Stimulated activated CD4-positive, alpha-beta T cell treated with anti-CD3 and anti-CD28 coated beads, TNF-alpha, amount 100 ng/mL, for 4 hours (primary cell): ENCODE measurements around the gene GJD4.

ENCODE experiments used
- DNase-seq, 3 experiments: peaks; one replicate each; pipeline ENCODE4 v3.0.0-alpha.2; 2020; ENCODE audit warnings: low read depth in 3 of 3

The GJD4 gene

DNA sequence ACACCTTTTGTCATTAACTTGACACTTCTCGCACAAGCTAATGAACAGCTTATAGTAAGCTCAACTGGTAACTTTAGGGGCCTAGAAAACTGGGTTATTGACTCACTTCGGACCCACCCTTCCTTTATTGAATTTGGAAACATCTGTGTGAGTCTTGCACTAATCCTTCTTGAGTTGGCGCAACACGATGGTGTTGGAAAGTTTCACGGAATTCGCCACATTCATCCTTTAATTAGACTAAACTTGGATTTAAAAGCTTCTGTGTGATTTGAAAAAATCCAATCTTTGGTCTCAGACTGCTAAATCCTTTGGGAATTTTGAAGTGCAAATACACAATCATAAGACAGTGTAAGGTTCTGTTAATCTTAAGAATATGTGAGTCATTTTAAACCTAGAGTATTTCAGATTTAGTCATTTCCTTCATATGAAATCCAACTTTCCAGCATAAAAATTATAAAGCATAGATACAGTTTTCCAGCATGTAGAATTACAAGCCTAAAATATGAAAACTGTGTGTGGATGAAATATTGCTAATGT is 21.9 kb downstream of the GJD4 start:
- DNase-seq, result no peak

DNA sequence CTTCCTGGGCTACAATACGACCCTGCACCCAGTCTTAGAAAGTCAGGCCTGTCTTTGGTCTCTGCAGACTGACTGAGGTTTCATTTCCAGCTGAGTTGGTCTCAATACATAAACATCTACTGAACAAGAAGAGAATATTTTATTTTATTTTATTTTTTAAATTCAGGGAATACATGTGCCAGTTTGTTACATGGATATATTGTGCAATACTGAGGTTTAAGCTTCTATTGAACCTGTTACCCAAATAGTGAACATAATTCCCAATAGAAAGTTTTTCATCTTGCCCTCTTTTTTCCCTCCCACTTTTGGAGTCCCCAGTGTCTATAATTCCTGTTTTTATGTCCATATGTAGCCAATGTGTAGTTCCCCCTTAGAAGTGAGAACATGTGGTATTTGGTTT is 26.3 kb downstream of the GJD4 start:
- no peak for DNase-seq

DNA sequence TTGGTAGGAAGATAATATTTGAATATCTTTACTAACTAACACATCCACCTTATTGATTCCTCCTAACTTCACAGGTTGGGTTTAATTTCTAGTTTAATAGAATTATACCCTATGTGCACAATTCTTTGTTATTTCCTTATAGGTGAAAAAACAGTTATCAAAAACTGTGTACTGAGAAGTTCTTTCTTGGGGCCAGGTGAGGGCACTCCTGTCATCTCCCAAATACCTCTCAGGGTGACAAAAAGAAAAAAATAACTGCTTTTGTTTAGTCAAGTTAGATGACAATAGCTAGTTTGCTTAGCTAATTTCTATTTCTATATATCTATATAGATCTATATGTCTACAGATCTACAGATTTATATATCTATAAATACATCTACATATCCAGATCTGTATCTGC is 26.9 kb downstream of the GJD4 start:
- no peak for DNase-seq

DNA sequence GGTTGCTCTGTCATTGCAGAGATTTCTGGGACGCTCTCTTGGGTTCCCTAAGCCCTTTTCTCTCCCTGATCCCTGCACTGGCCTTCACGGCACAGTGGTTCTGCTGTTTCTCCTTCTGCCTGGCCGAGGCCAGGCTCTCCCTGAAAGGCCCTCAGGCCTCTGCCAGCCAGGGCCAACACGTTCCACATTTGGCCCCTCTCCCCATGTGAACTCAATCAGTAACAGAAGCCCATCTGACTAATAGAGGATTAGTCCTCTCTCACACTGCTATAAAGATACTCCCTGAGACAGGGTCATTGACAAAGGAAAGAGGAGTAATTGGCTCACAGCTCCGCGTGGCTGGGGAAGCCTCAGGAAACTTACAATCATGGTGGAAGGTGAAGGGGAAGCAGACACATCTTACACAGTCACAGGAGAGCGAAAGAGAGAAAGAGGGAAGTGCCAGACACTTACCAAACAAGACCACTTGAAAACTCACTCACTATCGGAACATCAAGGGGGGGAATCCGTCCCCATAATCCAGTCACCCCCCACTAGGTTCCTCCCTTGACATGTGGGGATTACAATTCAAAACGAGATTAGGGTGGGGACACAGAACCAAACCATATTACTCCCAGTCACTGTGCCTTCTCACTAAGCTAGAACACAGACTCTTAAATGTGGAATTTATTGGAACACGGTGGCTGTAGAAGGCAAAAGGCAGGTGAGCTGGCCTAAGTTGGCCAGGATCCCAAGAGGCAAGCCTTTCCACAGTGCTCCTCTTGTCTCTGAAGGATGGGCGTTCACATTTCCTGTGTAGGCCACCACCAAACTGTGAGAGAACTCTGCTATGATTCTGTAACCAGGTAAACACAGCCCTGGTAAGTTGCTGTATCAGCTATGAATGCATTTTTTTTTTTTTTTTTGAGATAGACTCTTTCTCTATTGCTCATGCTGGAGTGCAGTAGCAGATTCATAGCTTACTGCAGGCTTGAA is 28.2 kb downstream of the GJD4 start:
- no peak for DNase-seq

DNA sequence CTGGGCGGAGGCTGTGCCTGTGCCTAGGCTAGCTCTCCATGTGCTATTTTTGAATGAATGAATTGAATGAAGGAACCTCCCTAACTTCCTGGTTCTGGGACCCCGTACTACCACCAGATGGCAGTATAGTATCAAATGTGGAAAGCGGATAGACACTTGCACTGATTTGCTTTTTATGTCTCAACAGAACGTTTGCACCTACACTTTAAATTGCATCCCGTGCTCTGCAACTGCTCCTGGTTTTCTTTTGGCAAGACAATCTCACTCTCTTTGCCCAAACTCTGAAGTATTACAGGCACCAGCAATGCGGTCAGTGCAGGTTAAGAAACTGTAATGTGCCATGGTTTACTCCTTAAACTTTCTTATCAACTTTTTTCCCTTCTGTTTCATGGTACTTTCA is 30.4 kb downstream of the GJD4 start:
- DNase-seq, result no peak

DNA sequence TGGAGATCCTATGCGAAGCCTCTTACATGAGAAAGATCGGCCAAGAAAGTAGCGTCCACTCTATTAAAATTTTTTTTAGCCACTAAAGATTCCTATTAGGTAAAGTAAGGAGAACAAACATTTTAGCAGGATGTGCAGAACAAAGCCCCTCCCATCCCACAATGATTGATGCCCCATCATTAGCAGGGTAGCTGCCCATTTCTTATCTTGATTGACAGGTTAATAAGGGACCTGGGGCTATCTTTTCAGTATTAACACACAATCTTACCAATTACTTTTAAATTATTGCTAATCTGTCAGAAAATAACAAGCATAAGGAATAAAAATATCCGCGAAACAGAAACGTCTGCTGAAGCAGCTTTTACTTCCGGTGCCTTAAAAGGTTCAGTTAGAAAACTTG is 31.8 kb downstream of the GJD4 start:
- no peak for DNase-seq

DNA sequence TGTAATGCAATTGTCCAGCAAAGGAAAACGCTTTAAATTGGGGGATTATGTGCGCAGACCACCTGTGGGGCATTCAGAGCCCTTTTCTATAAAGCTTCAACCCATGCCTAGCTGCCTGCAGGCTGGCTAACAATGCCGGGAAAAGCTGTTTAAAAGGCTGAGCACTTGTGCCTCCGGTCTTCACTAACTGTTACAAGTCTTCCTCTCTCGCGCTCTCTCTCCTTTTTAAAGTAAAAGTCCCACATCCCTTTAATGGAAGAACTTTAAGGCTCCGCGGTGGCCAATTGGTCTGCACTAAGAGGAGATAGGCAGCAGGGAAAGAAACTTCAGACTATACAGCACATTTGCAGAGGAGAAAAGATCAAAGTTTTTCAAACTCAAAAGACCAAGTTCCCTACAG is 32.3 kb downstream of the GJD4 start:
- no peak for DNase-seq

DNA sequence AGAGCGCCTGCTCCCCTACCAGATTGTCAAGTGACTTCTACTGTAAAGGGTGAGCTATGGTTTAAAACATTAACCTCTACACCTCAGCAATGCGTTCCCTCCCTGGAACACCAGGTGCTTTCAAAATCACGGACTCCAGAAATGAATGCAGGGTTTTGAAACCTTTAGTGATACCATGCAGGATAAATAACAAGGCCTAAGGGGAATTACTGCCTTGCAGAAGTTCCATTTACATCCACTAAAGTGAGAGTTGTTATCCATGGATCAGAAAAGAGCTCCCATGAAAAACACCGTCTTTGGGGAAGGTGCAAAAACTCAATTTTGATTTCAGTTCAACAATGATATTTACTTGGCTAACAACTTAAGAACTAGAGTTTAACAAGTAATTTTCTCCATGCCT is 33.0 kb downstream of the GJD4 start:
- no peak for DNase-seq

DNA sequence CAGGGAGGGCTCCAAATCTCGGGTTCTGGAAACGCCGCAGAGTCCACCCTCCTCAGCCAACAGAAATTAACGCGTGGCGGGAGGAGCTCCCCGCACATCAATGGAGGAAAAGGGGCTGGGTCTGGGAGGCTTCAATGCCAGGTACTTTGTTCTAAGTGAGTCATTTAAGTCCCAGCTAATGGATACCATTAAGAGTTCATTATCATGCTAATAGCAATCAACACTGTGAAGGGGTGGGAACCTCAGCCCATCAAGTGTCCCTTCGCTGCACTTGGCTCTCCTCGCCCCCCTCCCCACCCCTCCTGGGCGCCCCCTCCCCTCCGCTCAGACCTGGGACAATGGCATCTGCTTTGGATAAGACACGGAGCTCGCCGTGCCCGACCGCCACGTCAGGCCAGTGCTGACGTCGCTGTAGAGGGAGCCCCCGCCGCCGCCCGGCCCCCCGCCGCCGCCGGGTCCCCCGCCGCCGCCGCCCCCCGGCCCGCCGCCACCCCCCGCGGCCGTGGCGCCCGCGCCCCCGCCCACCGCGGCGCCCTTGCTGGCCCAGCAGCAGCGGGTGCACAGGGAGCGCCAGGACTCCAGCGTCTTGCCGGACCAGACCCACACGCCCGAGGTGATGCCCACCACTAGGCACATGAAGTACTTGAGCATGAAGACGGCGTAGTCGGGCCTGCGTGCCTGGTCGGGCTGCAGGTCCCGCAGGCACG is 34.0 kb downstream of the GJD4 start:
- DNase-seq, result no peak

DNA sequence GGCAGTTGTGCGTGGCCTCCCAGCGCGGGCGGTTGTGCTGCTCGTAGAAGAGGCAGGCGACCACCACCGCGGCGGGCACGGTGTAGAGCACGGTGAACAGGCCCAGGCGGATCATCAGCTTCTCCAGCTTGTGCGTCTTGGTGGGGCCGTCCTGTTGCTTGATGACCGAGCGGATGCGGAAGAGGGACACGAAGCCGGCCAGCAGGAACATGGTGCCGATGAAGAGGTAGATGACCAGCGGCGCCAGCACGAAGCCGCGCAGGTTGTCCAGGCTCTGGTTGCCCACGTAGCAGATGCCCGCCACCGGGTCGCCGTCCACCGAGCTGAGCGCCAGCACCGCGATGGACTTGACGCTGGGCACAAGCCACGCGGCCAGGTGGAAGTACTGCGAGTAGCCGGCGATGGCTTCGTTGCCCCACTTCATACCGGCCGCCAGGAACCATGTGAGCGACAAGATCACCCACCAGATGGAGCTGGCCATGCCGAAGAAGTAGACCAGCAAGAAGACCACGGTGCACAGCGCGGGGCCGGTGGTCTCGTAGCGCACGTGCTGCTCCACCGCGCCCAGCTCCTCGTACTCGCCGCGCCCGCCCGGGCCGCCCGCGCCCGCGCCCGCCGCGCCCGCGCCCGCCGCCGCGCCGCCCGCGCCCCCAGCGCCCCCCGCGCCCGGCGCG is 34.7 kb downstream of the GJD4 start:
- no peak for DNase-seq

DNA sequence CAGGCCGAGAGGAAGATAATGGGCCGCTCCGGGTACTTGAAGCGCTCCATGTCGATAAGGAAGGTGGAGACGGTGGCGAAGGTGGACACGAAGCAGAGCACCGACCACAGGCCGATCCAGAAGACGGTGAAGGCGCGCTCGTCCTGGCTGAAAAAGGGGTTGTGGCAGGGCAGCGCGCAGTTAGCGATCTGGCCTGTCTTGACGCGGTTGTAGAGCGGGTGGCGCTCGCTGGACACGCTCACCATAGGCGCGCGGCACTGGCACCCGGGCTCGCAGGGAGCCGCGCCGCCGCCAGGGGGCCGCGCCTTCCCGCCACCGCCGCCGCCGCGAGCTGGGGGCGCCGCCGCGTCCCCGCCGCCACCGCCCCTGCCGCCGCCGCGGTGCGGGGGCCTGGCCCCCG is 35.3 kb downstream of the GJD4 start:
- DNase-seq, result peak in 1 of 3 experiments; percentile 18

DNA sequence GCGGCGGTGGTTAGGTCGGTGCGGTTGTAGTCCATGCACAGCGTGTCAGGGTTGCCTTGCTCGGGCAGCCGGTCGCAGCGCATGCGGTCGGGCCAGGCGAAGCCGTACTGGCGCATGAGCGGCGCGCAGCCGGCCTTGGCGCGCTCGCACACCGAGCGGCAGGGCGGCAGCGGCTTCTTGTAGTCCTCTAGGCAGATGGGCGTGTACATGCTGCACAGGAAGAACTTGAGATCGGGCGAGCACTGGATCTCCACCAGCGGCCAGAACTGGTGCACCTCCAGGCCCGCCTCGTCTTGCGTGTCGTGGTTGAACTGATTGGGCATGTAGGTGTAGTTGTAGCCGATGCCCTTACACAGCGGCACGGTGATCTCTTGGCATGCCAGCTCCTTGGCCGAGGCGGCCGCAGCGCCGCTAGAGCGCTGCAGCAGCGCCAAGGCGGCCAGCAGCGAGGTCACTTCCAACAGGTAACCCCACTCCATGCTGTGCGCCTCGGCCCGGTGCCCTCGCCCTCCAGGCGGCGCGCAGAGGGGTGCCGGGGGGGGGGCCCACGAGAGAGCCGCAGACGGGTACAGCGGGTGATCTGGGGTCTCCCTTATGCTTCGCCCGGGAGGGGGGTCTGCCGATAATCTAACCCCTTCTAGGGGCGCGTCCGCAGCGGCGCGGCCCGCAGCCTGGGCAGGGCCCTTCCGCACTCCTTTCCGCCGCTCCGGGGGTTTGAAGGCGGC is 36.0 kb downstream of the GJD4 start:
- peak in 1 of 3 experiments; percentile 14 for DNase-seq

DNA sequence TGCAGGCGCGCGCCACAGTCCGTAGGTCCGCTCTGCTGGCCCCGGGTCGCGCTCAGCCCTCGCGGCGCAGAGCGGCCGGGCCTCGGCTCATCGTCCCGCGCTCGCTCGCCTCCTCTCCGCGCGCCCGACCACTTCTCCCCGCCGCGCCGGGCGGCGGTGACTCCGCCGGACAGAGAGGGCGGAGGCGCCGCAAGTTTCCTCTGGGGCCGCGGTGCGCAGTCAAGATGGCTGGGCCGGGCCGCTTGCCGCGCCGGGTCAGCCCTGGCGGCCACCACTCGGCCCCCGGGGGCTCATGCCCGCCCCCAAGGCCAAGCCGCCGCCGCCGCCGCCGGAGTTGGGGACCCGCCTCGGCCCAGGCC is 36.5 kb downstream of the GJD4 start:
- no peak for DNase-seq

DNA sequence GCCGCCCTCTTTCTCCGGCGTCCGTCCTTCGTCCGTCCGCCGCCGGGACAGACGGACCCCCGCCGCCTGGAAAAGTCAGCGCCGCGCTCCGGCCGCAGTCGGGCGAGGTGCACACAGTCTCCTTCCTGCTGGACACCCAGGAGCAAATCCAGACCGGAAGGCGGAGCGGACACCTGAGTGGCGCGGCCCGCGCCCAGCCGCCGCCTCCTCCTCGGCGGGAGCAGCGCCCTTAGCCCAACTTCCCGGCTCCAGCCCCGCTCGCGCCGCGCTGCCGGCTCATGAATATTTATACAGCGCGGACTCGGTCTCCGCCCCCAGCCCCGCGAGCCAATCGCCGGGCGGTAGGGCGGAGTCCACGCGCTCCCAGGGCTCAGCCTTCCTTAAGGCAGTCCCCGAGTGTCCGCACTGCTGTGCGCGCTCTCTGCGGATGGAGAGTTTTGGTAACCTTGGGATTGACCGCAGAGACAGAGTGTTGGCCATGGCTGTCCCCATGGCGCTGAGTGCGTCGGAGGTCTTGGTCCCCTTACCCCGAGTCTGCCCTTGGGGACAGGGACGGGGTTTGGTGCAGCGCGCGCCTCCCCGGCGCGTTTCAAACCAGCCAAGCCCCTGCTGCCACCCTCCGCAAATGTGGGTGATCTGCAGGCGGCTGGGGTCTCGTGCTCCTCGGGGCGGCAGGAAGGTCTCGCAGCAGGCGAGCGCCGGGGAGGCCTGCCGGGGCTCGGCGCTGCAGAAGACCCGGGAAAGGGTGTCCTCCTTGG is 37.1 kb downstream of the GJD4 start, which contains the start of gene FZD8:
TSS of gene FZD8 (minus strand) at position 262 of the 758 bp plus-strand sequence. CDS start 867 bp downstream, outside the sequence.
- peak; percentile 44 to 53 (median 53) for DNase-seq

DNA sequence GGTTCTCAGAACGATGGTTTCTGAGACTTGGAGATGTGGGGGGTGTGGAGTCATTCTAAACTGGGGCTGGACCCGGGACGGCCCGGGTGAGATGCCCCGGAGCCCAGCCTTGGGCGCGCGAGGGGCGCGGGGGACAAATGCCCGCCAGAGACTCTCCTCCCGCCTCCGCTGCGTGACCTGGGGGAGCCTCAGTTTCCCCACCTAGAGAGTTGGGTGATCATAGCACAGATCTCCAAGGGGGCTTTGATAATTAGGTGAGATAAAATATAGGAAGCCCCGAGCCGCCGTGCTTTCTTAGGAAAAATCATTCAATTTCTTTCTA is 37.6 kb downstream of the GJD4 start:
- no peak for DNase-seq

DNA sequence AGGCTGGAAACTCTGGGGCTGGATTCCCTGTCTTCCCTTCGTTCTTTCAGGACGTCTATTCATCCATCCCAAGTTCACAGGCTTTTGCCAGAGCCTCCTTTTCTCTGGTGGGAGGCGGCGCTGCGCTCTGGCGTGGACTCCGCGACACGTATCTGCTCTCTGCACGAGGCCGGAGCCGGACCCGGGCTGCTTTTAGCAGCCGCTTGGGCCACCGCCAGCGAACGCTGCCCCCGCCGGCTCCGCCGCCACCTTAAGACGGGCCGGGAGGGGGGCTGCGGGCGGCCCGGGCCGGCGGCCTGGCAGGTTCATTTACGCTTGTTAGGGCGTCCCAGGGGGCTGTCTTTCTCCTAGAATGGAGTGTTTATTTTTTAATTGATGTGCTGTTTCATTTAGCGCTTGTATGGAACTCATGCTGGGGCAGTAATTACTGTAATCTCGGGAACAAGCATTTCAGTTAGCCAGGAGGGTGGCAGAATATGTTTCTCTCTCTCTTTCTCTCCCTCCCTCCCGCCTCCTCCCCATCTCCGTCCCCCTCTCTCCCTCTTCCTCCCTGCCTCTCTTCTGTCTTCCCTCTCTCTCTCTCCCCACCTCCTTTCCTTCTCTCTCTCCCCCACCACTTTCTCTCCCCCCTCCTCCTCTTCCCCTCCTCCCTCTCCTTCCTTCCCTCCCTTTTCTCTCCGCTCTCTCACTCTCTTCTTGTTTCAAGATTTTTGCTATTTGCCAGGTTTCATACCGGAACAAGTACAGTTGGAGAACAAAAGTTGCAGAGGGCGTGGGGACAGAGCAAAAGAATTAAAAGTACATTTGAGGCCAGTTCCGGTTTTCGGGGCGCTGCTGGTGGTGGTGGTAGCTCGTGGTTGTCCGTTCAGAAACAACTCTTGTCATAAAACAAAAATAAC is 38.3 kb downstream of the GJD4 start:
- no peak for DNase-seq

DNA sequence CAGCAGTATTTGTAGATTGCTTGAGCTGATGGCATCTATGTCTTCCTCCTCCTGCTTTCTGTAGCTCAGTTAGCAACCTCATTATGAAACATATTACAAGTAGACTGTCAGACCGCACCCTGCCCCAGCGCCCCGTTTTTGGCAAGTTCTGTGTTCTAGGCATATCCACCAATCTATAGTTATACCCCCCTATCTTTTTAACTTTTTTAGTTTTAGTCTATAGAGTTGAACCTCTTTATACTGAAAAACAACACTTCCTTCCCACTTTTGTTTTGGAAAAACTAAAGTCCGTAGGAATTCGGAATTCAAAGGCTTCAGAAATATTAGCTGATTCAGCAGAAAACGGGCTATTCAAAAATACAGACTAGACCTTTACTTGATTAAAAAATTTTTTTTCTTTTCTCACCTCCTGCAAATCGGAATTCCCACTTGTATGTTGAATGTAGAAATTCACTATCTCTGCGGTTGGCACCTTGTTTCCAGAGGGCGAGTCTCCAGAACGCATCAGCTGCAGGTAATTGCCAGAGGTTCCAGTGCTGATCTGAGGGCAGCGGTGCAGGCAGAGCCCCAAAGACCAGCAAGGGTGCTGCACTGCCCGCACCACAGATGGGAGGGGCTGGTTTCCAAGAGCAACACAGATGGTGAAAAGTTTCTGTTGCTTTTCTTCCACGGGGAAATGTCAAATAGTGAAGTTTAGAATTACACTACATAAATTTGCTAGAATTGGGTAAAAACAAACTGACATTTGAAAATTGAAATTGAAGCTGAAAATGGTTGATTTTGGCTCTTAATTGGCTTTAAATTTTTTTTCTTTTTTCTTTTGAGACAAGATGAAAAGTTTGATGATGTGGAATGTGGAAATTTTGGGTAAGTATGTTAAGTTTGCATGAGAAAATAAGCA is 39.2 kb downstream of the GJD4 start:
- DNase-seq, result no peak

DNA sequence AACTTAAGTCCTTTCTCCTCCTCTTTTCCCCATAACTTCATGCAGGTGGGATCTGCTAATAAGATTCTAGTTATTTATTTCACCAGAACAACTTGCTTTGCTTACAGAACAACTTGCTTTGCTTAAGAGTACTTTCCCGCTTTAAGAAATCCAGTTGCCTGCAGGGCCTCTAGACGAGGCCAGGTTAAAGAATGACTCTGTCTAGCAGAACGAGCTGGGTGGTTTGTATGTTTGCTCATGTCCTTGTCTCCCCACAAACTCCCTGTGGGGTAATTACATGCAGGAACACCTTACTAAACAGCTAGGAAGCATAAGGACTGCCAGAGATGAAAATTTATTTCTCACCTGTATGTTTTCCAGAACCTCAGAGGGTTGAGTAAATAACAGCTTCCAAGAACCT is 45.8 kb downstream of the GJD4 start:
- no peak for DNase-seq

DNA sequence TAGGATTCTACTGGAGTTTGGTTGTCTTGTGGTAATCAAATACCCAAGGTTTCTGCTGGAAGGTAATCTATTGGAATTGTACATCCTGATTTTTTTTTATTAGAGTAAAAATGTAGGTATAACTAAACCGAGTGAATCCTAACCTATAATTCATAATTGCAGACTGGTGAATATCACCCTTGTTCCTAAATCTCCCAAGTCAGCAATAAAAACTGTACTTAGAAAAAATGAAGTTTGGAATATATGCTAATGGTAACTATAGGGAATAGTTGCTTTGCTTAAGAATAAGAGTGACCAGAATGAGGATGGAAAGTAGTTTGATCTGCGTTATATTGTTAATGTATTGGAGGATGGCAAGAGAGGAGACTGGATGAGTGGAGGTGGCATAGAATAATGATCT is 47.7 kb downstream of the GJD4 start:
- no peak for DNase-seq
